Stimulated activated CD8-positive, alpha-beta memory T cell treated with anti-CD3 and anti-CD28 coated beads, Interleukin-4, amount 100 ng/mL, for 48 hours (primary cell): ENCODE measurements around the gene FMNL2.
"Not testable (repeated sequence)": the region's sequence is repeated elsewhere in the genome, so short reads cannot be mapped to it uniquely, and the experiment has no call there.

Experiments used
- DNase-seq: peaks from one replicate; pipeline ENCODE4 v3.0.0-alpha.2; 2020

The FMNL2 gene

GRCh38 chr2:152335016-152335725 is at the start of gene FMNL2:
Gene FMNL2 (plus strand): TSS chr2:152335174.
- peak; percentile 74 for DNase-seq

- DNase-seq: no peak
Measured at GRCh38 chr2:152292991-152293390, 42.0 kb upstream of the FMNL2 start.

- DNase-seq: no peak
Measured at GRCh38 chr2:152297715-152298114, 37.3 kb upstream of the FMNL2 start.

GRCh38 chr2:152298754-152299153 is 36.2 kb upstream of the FMNL2 start:
- DNase-seq: no peak

- DNase-seq: no peak
Measured at GRCh38 chr2:152301131-152301530, 33.8 kb upstream of the FMNL2 start.

- DNase-seq: no peak
Measured at GRCh38 chr2:152303951-152304350, 31.0 kb upstream of the FMNL2 start.

GRCh38 chr2:152304836-152305235 is 30.1 kb upstream of the FMNL2 start:
- no peak for DNase-seq

- no peak for DNase-seq
Measured at GRCh38 chr2:152307863-152308262, 27.1 kb upstream of the FMNL2 start.

GRCh38 chr2:152309352-152310214 is 25.4 kb upstream of the FMNL2 start:
- DNase-seq: no peak

- no peak for DNase-seq
Measured at GRCh38 chr2:152319822-152320570, 15.0 kb upstream of the FMNL2 start.

- no peak for DNase-seq
Measured at GRCh38 chr2:152320814-152321213, 14.2 kb upstream of the FMNL2 start.

- no peak for DNase-seq
Measured at GRCh38 chr2:152322222-152322621, 12.8 kb upstream of the FMNL2 start.

GRCh38 chr2:152325126-152325525 is 9.8 kb upstream of the FMNL2 start:
- not testable (repeated sequence) for DNase-seq

GRCh38 chr2:152326710-152327109 is 8.3 kb upstream of the FMNL2 start:
- DNase-seq: no peak

- no peak for DNase-seq
Measured at GRCh38 chr2:152328013-152328412, 7.0 kb upstream of the FMNL2 start.

GRCh38 chr2:152330235-152330866 is 4.6 kb upstream of the FMNL2 start:
- no peak for DNase-seq

GRCh38 chr2:152334701-152335015 is 316 bp upstream of the FMNL2 start:
- no peak for DNase-seq

- peak; percentile 43 for DNase-seq
Measured at GRCh38 chr2:152335726-152336118, 748 bp downstream of the FMNL2 start.

GRCh38 chr2:152336119-152336853 is 1.3 kb downstream of the FMNL2 start:
- peak; percentile 35 for DNase-seq

- DNase-seq: no peak
Measured at GRCh38 chr2:152336854-152337510, 2.0 kb downstream of the FMNL2 start.

- DNase-seq: no peak
Measured at GRCh38 chr2:152337511-152337903, 2.5 kb downstream of the FMNL2 start.
